Measurements from ENCODE around the gene MOAP1. TPM values are rescaled to one million over a fixed set of nuclear protein-coding genes. Genes with fewer than 3 reads are reported as not detected.
A peak's percentile ranks its signal among the peaks of the same experiment; 100 is the strongest.

MOAP1 gene
- total RNA-seq, 2 donors from 2014 or later, result 31.2 to 39.0 TPM

- no peak overlapping the region for H3K27ac ChIP-seq
- no peak for DNase-seq (ENCODE audit: low spot score)
- WGBS, result 52% methylated on average over 8 of the region's 8 CpGs
- intact Hi-C loops (cut with DNase I), result no loop called here
- no peak overlapping the region for H3K4me3 ChIP-seq
- H3K27me3 ChIP-seq (replicated peaks; ENCODE audit: insufficient read depth), result no peaks in the 10 kb centered on the region
- H3K4me1 ChIP-seq (replicated peaks), result no peaks in the 10 kb centered on the region
- H3K9me3 ChIP-seq, result no peaks in the 10 kb centered on the region
- no peak for TF ChIP-seq POLR2AphosphoS5 (IDR thresholded peaks at IDR 0.05)
- no peak for TF ChIP-seq POLR2A (IDR thresholded peaks at IDR 0.05)
- TF ChIP-seq CTCF (IDR thresholded peaks at IDR 0.05), result no peak
- H3K36me3 ChIP-seq, result no peaks in the 10 kb centered on the region
These were observed 48.7 kb downstream of the MOAP1 start for GRCh38 chr14:93136009-93136408.

- H3K36me3 ChIP-seq, result no peaks in the 10 kb centered on the region
- TF ChIP-seq POLR2A (IDR thresholded peaks at IDR 0.05) (no peak), POLR2AphosphoS5 (IDR thresholded peaks at IDR 0.05) (no peak), CTCF (IDR thresholded peaks at IDR 0.05) (no peak)
- intact Hi-C loops (cut with DNase I), result no loop called here
- no peaks in the 10 kb centered on the region for H3K27me3 ChIP-seq (replicated peaks; ENCODE audit: insufficient read depth)
- H3K9me3 ChIP-seq, result no peaks in the 10 kb centered on the region
- H3K27ac ChIP-seq, result no peak overlapping the region
- no peak overlapping the region for H3K4me3 ChIP-seq
- 74% methylated on average over 5 of the region's 5 CpGs for WGBS
- no peaks in the 10 kb centered on the region for H3K4me1 ChIP-seq (replicated peaks)
- DNase-seq (ENCODE audit: low spot score), result no peak
These were observed 49.3 kb downstream of the MOAP1 start for GRCh38 chr14:93135399-93135798.

GRCh38 chr14:93133464-93133863 lies 51.2 kb downstream of the MOAP1 start:
- 53% methylated on average over 8 of the region's 8 CpGs for WGBS
- intact Hi-C loops (cut with DNase I), result no loop called here
- no peaks in the 10 kb centered on the region for H3K27me3 ChIP-seq (replicated peaks; ENCODE audit: insufficient read depth)
- no peaks in the 10 kb centered on the region for H3K36me3 ChIP-seq
- TF ChIP-seq POLR2A (IDR thresholded peaks at IDR 0.05) (no peak), CTCF (IDR thresholded peaks at IDR 0.05) (no peak), POLR2AphosphoS5 (IDR thresholded peaks at IDR 0.05) (no peak)
- no peak overlapping the region for H3K4me3 ChIP-seq
- DNase-seq (ENCODE audit: low spot score), result no peak
- H3K4me1 ChIP-seq (replicated peaks), result no peaks in the 10 kb centered on the region
- no peaks in the 10 kb centered on the region for H3K9me3 ChIP-seq
- no peak overlapping the region for H3K27ac ChIP-seq

- Histone ChIP-seq H3K4me1 (replicated peaks) (no peaks in the 10 kb centered on the region), H3K27me3 (replicated peaks; ENCODE audit: insufficient read depth) (no peaks in the 10 kb centered on the region), H3K27ac (no peak overlapping the region), H3K36me3 (no peaks in the 10 kb centered on the region), H3K4me3 (no peak overlapping the region), H3K9me3 (no peaks in the 10 kb centered on the region)
- TF ChIP-seq POLR2A (IDR thresholded peaks at IDR 0.05), result no peak
- peak in 2 of 4 experiments; percentile 16 to 26 for TF ChIP-seq CTCF (IDR thresholded peaks at IDR 0.05)
- TF ChIP-seq POLR2AphosphoS5 (IDR thresholded peaks at IDR 0.05), result no peak
- 78% methylated on average over 8 of the region's 8 CpGs for WGBS
- intact Hi-C loops (cut with DNase I), result no loop called here
- DNase-seq (ENCODE audit: low spot score), result no peak
These were observed 52.1 kb downstream of the MOAP1 start for GRCh38 chr14:93132472-93133065.

Other genes starting within 250 kb of the MOAP1 start
- 100 to 1,000 TPM in 1 of 2 donors, 10 to 100 TPM in 1; 77.1 to 118 TPM for gene ITPK1, start 69.0 kb downstream of the MOAP1 start, total RNA-seq
- 10 to 100 TPM in 1 of 2 donors, 1 to 10 TPM in 1; 7.3 to 28.9 TPM for gene LYSET, start 420 bp upstream of the MOAP1 start, total RNA-seq
- 10 to 100 TPM in 1 of 2 donors, 1 to 10 TPM in 1; 8.7 to 17.4 TPM for gene GON7, start 22.2 kb upstream of the MOAP1 start, total RNA-seq
- 10 to 100 TPM; 22.4 to 26.2 TPM for gene UBR7, start 22.4 kb upstream of the MOAP1 start, total RNA-seq
- 10 to 100 TPM; 23.8 to 25.8 TPM for gene BTBD7, start 148.1 kb upstream of the MOAP1 start, total RNA-seq
- 10 to 100 TPM in 1 of 2 donors, not detected in 1; 10.8 TPM for gene COX8C, start 162.3 kb upstream of the MOAP1 start, total RNA-seq
- 1 to 10 TPM in 1 of 2 donors, under 1 TPM in 1; 0.32 to 1.0 TPM for gene UNC79, start 246.0 kb upstream of the MOAP1 start, total RNA-seq